KMS-11 (cell line): ENCODE results near the gene CRYZL1.

Experiments used
- H2AFZ ChIP-seq: fragments of 200-600 bp; sonication (generic); 2 replicates; pipeline ENCODE4 v1.6.1; 2016; ENCODE audit warnings: antibody characterized with exemption, mixed run types, low read depth
- H3K27ac ChIP-seq: fragments of 200-600 bp; sonication (generic); 2 replicates; pipeline ENCODE4 v1.6.1; 2016; ENCODE audit warnings: mild to moderate bottlenecking, mixed run types
- H3K27me3 ChIP-seq: fragments of 200-600 bp; sonication (generic); 2 replicates; pipeline ENCODE4 v1.6.1; 2017; ENCODE audit warnings: mild to moderate bottlenecking, low read depth, mixed run types, moderate library complexity; ENCODE audit not compliant: insufficient read depth
- H3K36me3 ChIP-seq: fragments of 200-600 bp; sonication (generic); 2 replicates; pipeline ENCODE4 v1.6.1; 2017; ENCODE audit warnings: mild to moderate bottlenecking, mixed run types; ENCODE audit not compliant: insufficient read depth
- H3K4me1 ChIP-seq: fragments of 200-600 bp; sonication (generic); 2 replicates; pipeline ENCODE4 v1.6.1; 2016; ENCODE audit warnings: mild to moderate bottlenecking, low read depth, mixed run types; ENCODE audit not compliant: poor library complexity, severe bottlenecking
- H3K4me2 ChIP-seq: fragments of 200-600 bp; sonication (generic); 2 replicates; pipeline ENCODE4 v1.7.0; 2016; ENCODE audit warnings: mild to moderate bottlenecking, mixed run types
- H3K4me3 ChIP-seq: fragments of 200-600 bp; sonication (generic); IDR thresholded peaks from 2 replicates; pipeline ENCODE4 v1.6.1; 2017; ENCODE audit warnings: low read depth, low read length, mixed read lengths; ENCODE audit not compliant: insufficient read depth
- H3K79me2 ChIP-seq: fragments of 200-600 bp; sonication (generic); 2 replicates; pipeline ENCODE4 v1.6.1; 2016; ENCODE audit warnings: low read depth, mixed run types; ENCODE audit not compliant: insufficient read depth
- H3K9ac ChIP-seq: fragments of 200-600 bp; sonication (generic); 2 replicates; pipeline ENCODE4 v1.6.1; 2016; ENCODE audit warnings: mild to moderate bottlenecking, mixed run types
- H4K20me1 ChIP-seq: fragments of 200-600 bp; sonication (generic); 2 replicates; pipeline ENCODE4 v1.6.1; 2016; ENCODE audit warnings: mild to moderate bottlenecking, mixed run types; ENCODE audit not compliant: insufficient read depth
- TF ChIP-seq, protein P1 (sequence below): fragments of 200-600 bp; sonication (generic); conservative IDR thresholded peaks from 2 replicates; pipeline ENCODE4 v1.6.1; 2017; ENCODE audit warnings: low read depth, mild to moderate bottlenecking, antibody characterized with exemption, low read length, moderate library complexity, mixed read lengths

Gene CRYZL1

DNA sequence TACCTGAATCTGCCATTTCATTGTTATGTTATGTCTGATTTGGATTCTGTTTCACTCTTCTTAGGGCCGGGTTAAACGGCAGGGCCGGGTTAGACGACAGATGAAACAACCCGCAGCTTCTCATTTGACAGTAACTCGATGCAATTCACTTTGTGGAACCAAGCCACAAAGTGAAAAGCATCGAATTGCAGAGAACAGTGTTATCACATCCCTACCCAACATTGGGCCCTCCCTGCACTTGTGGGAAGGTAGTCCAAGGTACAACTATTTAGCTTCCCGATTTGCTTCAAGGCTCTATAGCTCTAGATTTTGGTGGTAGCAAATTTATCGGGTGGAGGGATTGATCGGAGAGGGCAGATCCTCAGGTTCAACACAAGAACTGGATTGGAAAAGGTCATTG, 81.7 kb downstream of the CRYZL1 start:
- no peaks in the 10 kb centered on the region for H3K4me1 ChIP-seq
- no peak overlapping the region for H3K4me2 ChIP-seq
- H4K20me1 ChIP-seq = peaks cover 13% of the 10 kb centered on the region
- H3K27ac ChIP-seq = no peak overlapping the region
- H2AFZ ChIP-seq = no peak overlapping the region
- no peak overlapping the region for H3K9ac ChIP-seq
- H3K4me3 ChIP-seq = no peak overlapping the region
- peaks cover 29% of the 10 kb centered on the region; the same call in 1 of the 2 replicates for H3K36me3 ChIP-seq
- TF ChIP-seq, protein P1, sequence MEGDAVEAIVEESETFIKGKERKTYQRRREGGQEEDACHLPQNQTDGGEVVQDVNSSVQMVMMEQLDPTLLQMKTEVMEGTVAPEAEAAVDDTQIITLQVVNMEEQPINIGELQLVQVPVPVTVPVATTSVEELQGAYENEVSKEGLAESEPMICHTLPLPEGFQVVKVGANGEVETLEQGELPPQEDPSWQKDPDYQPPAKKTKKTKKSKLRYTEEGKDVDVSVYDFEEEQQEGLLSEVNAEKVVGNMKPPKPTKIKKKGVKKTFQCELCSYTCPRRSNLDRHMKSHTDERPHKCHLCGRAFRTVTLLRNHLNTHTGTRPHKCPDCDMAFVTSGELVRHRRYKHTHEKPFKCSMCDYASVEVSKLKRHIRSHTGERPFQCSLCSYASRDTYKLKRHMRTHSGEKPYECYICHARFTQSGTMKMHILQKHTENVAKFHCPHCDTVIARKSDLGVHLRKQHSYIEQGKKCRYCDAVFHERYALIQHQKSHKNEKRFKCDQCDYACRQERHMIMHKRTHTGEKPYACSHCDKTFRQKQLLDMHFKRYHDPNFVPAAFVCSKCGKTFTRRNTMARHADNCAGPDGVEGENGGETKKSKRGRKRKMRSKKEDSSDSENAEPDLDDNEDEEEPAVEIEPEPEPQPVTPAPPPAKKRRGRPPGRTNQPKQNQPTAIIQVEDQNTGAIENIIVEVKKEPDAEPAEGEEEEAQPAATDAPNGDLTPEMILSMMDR = no peak
- H3K27me3 ChIP-seq = no peaks in the 10 kb centered on the region
- H3K79me2 ChIP-seq = peaks cover 52% of the 10 kb centered on the region

DNA sequence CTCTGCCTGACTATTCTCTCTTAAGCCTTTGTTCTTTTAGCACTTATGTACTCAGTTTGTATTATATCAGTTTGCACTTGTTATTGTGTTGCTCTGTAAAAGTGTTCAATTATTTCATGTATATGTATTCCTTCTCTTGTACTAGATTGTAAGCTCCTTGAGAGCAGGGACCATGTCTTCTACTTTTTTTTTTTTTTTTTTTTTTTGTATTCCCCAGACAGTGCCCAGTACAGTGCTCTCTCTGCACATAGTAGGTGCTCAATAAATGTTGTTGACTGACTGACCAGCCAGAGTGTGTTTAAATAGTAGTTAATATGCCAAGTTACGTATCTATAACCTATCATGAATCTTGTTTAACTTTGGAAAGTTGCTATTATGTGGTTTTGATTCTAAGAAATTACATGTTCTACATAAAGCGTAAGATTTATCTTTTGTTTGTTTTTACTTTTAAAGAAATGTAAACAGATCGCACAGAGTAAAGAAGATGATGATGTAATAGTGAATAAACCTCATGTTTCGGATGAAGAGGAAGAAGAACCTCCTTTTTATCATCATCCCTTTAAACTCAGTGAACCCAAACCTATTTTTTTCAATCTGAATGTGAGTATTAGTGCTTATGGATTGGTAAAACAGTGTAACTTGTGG, 82.6 kb downstream of the CRYZL1 start:
- no peak overlapping the region for H3K4me2 ChIP-seq
- no peak overlapping the region for H3K9ac ChIP-seq
- no peaks in the 10 kb centered on the region for H3K27me3 ChIP-seq
- no peaks in the 10 kb centered on the region for H3K4me1 ChIP-seq
- peaks cover 32% of the 10 kb centered on the region; the same call in 1 of the 2 replicates for H3K36me3 ChIP-seq
- peaks cover 61% of the 10 kb centered on the region for H3K79me2 ChIP-seq
- no peak overlapping the region for H3K4me3 ChIP-seq
- TF ChIP-seq, protein P1 = no peak
- no peak overlapping the region for H2AFZ ChIP-seq
- peaks cover 13% of the 10 kb centered on the region for H4K20me1 ChIP-seq
- no peak overlapping the region for H3K27ac ChIP-seq

DNA sequence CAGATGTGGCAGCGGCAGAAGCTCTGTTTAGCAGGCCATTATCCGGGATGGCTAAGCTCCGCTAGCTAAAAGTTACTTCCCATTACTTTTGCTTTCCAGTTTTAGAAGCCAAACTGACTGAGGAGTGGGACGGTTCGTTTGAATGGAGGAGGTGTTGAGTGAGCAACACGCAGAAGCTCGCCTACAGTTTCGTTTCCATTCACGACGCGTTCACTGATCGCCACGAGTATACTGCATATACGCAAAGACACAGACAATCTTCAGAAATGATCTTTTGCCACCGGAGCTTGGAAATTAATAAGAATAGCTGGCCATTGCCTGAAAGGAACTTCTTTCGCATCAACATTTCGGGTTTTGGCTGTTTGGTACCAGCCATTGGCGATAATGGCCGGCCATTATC, 84.1 kb downstream of the CRYZL1 start:
- H3K27ac ChIP-seq = no peak overlapping the region
- H3K4me2 ChIP-seq = no peak overlapping the region
- no peak overlapping the region for H3K4me3 ChIP-seq
- no peaks in the 10 kb centered on the region for H3K4me1 ChIP-seq
- peaks cover 44% of the 10 kb centered on the region; the same call in 1 of the 2 replicates for H3K36me3 ChIP-seq
- TF ChIP-seq, protein P1 = no peak
- H3K27me3 ChIP-seq = no peaks in the 10 kb centered on the region
- H4K20me1 ChIP-seq = peaks cover 25% of the 10 kb centered on the region
- no peak overlapping the region for H2AFZ ChIP-seq
- H3K79me2 ChIP-seq = peaks cover 75% of the 10 kb centered on the region
- H3K9ac ChIP-seq = no peak overlapping the region

DNA sequence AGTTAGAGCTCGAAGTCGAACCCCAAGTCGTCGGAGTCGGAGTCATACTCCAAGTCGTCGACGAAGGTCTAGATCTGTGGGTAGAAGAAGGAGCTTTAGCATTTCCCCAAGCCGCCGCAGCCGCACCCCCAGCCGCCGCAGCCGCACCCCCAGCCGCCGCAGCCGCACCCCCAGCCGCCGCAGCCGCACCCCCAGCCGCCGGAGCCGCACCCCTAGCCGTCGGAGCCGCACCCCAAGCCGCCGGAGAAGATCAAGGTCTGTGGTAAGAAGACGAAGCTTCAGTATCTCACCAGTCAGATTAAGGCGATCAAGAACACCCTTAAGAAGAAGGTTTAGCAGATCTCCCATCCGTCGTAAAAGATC, 86.6 kb downstream of the CRYZL1 start:
- no peaks in the 10 kb centered on the region for H3K27me3 ChIP-seq
- H3K4me1 ChIP-seq = no peaks in the 10 kb centered on the region
- no peak overlapping the region for H3K4me2 ChIP-seq
- TF ChIP-seq, protein P1 = no peak
- H3K4me3 ChIP-seq = no peak overlapping the region
- H4K20me1 ChIP-seq = peaks cover 35% of the 10 kb centered on the region
- no peak overlapping the region for H3K27ac ChIP-seq
- H3K9ac ChIP-seq = no peak overlapping the region
- peaks cover 96% of the 10 kb centered on the region for H3K79me2 ChIP-seq
- no peak overlapping the region for H2AFZ ChIP-seq
- H3K36me3 ChIP-seq = peaks cover 63% of the 10 kb centered on the region; the same call in 1 of the 2 replicates
